HG03460 (cell line): ENCODE measurements around the gene GPRC5D.

Experiments used
- ATAC-seq: cut with Tn5 transposase; IDR thresholded peaks from one replicate; pipeline ENCODE4 v1.9.1; 2021; ENCODE audit not compliant: unreplicated experiment

Gene GPRC5D

DNA sequence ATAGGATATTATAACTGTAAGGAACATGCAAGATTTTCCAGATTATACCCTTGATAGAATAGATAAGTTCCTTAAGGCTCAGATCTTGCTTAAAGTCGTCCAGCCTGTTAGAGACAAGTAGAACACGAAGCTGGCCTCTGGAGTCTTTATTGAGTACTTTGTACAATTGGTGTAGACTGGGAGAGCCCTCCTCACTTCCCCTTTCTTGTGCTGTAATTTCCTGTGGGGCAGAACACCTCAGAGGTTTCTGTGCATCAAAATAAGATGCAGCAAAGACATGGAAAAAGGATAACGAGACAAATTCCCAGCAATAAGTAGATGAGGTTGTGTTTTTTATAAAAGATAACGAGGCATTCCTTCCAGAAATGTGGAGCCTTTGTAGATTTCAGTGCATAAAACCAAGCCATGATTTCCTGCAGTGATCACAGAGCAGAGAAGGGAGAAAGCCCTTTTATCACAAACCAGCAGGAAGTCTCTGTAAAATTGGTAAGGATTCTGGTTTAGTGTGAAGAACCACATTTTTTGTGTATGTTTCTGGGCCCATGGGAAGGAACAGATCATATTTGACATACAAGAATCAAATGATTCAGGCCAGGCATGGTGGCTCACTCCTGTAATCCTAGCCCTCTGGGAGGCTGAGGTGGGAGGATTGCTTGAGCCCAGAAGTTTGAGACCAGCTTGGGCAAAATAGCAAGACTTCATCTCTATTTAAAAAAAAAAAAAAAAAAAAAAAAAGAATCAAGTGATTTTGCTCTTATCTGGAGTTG, 42.6 kb downstream of the GPRC5D start:
- ATAC-seq = no peak

- no peak for ATAC-seq
Observed at GRCh38 chr12:12908711-12909110, 43.3 kb downstream of the GPRC5D start.

GRCh38 chr12:12908252-12908651, 43.7 kb downstream of the GPRC5D start:
- no peak for ATAC-seq

GRCh38 chr12:12907552-12907951, 44.4 kb downstream of the GPRC5D start:
- ATAC-seq = no peak

DNA sequence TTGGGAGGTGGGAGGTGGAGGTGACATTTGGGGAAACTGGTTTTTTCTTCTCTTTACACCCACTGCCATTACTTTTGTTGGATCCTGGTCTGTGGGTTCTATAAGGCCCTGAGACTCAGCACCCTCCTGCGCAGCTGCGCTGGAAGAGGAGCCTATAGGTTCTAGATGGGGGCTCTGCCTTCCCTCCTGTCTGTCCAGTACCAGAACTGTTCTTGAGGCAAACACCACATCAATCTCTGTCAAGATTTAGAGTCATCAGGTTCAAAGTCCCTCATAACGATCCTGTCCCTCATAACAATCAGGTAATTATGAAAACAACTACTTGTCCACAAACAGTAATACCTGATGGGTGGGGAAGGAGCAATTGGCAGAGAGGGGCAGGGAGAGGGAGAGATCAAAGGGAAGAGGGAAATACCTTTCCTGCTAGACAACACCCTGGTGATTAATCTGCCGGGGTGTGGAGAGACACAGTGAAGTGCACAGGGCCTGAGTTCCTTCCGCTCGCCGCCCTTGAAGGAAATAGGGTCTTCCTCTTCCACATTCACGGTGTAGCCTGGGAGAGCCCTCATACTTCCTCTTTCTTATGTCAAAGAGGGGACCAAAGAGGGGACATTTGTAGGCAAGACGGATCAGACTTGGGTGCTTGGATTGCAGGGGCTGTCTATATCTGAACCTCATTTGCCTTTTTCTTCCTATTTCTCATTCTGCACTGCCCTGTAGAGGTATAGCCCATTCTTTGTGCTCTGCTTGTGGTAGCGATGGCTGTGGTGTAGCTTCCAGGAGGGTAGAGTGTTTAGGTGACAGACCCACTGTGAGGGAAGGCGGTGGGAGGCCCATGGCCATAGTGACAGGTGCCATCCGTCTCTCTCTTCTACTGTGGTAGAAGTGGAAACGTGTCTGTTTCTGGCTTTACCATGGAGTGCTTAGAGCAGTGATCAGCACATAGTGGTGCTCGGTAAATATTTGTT, 48.0 kb downstream of the GPRC5D start:
- ATAC-seq = no peak

DNA sequence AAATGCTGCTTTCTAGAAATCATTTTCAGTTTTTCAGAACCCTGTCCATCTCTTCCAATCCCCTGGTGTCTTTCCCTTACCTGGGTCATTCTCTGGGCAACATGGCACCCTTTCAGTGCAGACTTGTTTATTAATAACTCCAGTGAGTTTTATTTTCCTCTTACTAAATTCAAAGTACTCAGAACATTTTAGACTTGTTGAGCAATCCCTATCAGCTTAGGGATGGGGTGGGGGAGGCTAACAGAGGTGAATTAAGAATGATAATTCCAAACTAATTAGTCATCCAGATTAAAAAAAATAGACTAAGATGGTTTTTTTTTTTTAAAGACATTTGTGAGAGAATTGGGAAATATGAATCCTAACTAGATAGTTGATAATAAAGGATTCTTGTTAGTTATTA, 49.9 kb downstream of the GPRC5D start:
- ATAC-seq = no peak

GRCh38 chr12:12901158-12901791, 50.7 kb downstream of the GPRC5D start:
- no peak for ATAC-seq

DNA sequence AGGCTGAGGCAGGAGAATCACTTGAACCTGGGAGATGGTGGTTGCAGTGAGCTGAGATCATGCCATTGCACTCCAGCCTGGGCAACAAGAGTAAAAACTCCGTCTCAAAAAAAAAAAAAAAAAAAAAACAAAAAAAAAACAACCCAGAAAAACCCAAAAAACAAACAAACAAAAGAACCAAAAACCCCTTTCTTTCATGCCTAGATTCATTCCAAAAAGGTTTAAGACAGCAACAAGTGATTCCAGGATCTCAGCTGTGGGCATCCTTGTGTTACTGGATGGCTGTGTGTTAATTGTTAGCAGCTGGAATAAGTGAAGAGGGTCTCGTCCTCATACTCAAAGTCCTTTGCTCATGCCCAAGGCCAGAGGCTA, 51.2 kb downstream of the GPRC5D start:
- no peak for ATAC-seq

DNA sequence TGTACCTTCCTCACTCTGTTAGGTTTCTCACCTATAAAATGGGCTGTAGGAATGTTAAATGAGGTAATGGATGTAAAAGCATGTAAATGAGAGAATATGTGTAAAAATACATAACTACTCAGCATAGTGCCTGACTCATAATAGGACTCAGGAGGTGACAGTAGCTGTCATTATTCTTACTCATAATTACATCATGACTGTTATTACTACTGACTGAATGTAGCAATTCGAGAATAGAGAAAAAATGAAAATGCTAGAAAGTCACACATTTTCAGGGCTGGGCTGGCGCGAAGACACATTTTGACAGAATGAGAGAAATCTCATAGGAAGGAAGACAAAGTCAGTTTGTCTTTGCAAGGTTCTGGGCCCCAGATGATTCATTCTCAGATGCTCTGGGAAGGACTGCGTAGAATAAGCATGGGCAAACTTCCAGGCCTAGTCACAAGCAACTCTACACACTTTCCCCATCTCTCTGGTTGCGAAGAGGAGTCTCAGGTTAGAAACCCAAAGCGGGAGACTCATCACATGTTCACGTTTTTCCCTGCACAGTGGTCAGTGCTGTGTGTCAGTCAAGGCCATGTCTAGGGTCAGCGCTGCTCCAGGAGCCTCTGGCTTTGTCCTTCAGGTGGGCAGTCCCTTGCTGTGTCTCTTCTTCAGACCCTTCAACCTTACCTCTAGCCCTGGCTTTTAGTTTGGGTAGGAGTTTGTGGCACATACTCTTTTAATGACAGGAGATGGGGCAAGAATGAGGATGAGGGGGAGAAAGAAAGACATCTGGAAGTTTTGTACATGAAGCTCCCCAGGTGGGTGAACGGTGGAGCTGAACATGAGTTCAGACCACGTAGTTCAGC, 52.2 kb downstream of the GPRC5D start:
- ATAC-seq = peak; percentile 70

GRCh38 chr12:12898911-12899511, 53.0 kb downstream of the GPRC5D start:
- no peak for ATAC-seq

GRCh38 chr12:12898136-12898717, 53.7 kb downstream of the GPRC5D start:
- no peak for ATAC-seq

GRCh38 chr12:12897302-12897701, 54.7 kb downstream of the GPRC5D start:
- no peak for ATAC-seq

DNA sequence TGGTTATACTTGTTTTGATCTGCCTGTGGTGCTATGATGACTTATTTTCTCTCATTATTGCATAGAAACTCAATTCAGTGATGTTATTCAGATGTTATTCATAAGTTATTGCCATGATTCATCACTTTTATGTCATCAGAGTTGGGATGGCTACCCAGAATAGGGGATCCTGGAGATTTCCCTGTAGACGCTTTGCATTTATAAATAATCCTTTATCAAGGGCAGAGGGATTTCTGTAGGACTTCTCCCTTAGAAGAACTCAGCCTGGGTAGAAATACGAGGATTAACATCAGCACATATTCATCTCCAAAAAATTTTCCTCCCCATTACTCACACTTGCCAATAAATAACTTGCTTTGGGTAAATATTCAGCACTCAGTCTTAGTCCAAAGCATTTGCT, 55.7 kb downstream of the GPRC5D start:
- ATAC-seq = no peak

DNA sequence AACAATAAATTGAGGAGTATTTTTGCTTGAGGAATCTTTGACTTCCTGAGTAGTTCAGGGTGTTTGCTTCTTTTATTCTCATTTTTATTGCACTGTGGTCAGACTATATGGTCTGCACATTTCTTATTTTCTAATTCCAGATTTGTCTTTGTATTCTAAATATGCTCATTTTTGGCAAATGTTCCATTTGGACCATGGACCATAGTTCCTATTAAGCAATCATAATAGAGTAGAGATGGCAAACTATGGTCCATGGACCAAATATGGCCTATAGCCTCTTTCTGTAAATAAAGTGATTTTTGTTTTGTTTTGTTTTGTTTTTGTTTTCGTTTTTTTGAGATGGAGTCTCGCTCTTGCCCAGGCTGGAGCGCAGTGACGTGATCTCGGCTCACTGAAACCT, 58.5 kb downstream of the GPRC5D start:
- ATAC-seq = no peak

DNA sequence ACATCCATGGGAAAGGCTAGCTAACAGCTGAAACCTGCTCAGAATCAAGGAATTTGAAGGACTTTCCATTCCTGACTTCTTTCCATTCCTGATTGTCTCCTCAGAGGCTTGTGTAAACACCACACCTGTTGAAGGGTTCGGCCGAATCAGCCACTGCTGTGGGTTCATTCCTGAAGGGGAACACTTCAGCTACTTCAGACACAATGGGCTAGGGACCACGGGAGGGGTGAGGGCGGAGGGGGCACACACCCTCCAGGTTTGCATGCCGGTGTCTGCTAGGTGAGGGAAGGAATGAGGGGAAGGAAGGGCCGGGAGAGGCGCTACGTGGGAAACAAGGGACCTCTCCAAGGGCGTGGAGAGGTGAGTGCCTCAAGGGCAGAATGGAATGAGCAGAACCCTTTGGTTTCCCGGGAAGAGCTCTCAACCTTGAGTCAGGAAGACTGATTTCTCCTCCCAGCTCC, 59.3 kb downstream of the GPRC5D start:
- no peak for ATAC-seq

DNA sequence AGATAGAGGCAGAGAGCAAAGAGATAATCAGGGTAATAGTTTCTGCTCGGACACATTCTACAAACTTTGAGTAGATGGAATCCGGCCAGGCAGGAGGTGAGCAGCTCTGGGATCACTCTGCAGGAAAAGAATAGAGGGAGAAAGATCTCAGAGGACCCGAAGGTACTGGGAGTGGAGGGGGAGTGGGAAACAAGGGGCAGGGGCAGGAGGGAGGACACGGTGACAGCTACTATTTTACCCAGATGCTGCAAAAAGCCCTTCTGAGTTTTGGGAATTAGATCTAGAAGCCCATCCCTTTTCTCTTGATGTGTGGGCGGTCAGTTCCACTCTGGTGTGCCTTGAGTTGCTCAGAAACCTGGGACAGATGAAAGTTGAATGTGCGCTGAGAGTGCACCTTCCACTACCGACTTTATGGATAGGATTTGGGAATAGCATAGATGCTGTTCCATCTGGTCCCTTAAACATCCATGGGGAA, 60.1 kb downstream of the GPRC5D start:
- ATAC-seq = no peak

GRCh38 chr12:12891080-12891880, 60.7 kb downstream of the GPRC5D start, which contains the start of gene GPRC5A:
Gene GPRC5A, plus strand, starts transcription at chr12:12891562. Its CDS starts 16,688 bp downstream, at chr12:12908250.
- no peak for ATAC-seq
